HUES64 (cell line): ENCODE measurements around the gene NRDC. TPM values are rescaled to one million over a fixed set of nuclear protein-coding genes. Genes with fewer than 3 reads are reported as not detected.

Experiments used
- H3K27ac ChIP-seq: 2 replicates; pipeline ENCODE4 v1.7.0; 2013; ENCODE audit warnings: low read depth, low read length, inconsistent platforms
- H3K27me3 ChIP-seq: 2 replicates; pipeline ENCODE4 v1.6.1; 2013; ENCODE audit warnings: mild to moderate bottlenecking, low read length; ENCODE audit not compliant: insufficient read depth
- H3K36me3 ChIP-seq: 2 replicates; pipeline ENCODE4 v1.6.1; 2013; ENCODE audit warnings: mild to moderate bottlenecking, low read length; ENCODE audit not compliant: insufficient read depth
- H3K4me1 ChIP-seq: 2 replicates; pipeline ENCODE4 v1.6.1; 2013; ENCODE audit warnings: mild to moderate bottlenecking, low read length, moderate library complexity; ENCODE audit not compliant: insufficient read depth
- H3K4me3 ChIP-seq: 2 replicates; pipeline ENCODE4 v1.5.1; 2013; ENCODE audit warnings: mild to moderate bottlenecking, low read length, moderate library complexity
- H3K9ac ChIP-seq: 2 replicates; pipeline ENCODE4 v1.6.1; 2013; ENCODE audit warnings: mild to moderate bottlenecking, low read depth, low read length
- H3K9me3 ChIP-seq: 2 replicates; pipeline ENCODE4 v1.6.1; 2013; ENCODE audit warnings: low read depth, low read length; ENCODE audit not compliant: insufficient read depth
- WGBS: fragments of 150-250, 120-280 bp; methylation state at CpG from one replicate; pipeline ENCODE4 v1.1.7; 2013; ENCODE audit warnings: missing lambda C conversion rate; 5-methylcytosine and 5-hydroxymethylcytosine counted together
- polyA plus RNA-seq, 2 experiments: library from polyadenylated mRNA; stranded (reverse); fragments of 50-300 nt; gene quantifications; one replicate each; pipeline ENCODE4 v1.2.3, GENCODE V29; 2013

Gene NRDC
- 123 TPM for polyA plus RNA-seq (2013, experiment 1 of 2)
- 130 TPM for polyA plus RNA-seq (2013, experiment 2 of 2)

GRCh38 chr1:51878616-51879336 is at the start of gene NRDC:
Gene NRDC (minus strand): TSS chr1:51878727. CDS start chr1:51878615, 112 bp downstream.
- under 1% methylated on average over 54 of the region's 54 CpGs for WGBS
- Histone ChIP-seq H3K9ac (peak within 1 kb of the TSS; percentile 96), H3K36me3 (peaks cover 5% of the 10 kb centered on the region), H3K4me3 (peak within 1 kb of the TSS; percentile 96), H3K27me3 (peaks cover 17% of the 10 kb centered on the region; the same call in 1 of the 2 replicates), H3K9me3 (no peaks in the 10 kb centered on the region), H3K4me1 (peaks cover 7% of the 10 kb centered on the region; the same call in 1 of the 2 replicates), H3K27ac (peak within 1 kb of the TSS; percentile 98)

GRCh38 chr1:51927029-51927428 is 48.5 kb upstream of the NRDC start:
- Histone ChIP-seq H3K27me3 (no peaks in the 10 kb centered on the region), H3K4me1 (no peaks in the 10 kb centered on the region), H3K9me3 (no peaks in the 10 kb centered on the region), H3K27ac (no peak overlapping the region), H3K4me3 (no peak overlapping the region), H3K36me3 (peaks cover 37% of the 10 kb centered on the region), H3K9ac (no peak overlapping the region)
- 90% methylated on average over 1 of the region's 2 CpGs for WGBS

DNA sequence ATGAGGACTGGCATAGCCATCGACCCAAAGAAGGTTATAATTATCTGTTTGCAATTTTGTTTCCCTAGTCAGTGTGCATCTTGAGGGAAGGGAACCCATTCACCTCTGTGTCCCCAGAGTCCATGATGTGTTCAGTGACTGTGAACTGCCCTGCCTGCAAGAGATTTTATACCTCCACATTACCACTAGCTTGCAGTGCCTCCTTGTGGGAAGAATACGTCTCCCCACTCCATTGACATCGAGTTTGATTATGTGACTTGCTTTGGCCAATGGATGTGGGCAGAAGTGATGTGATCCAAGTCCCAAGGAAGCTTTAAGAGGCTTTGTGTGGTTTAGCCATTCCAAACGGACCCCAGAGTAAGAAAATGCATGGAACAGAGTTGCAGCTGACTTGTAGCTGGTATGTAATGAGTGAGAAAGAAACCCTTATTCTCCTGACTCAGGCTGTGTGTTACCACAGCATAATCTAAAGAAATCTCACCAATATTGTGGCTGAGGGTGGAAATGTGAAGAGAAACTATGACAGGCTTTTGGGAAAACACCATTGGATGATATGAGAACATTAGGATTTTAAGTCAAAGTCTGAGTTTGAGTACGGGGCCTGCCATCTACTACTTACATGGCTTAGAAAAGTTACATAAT is 47.8 kb upstream of the NRDC start:
- 87% methylated on average over 5 of the region's 5 CpGs for WGBS
- no peak overlapping the region for H3K9ac ChIP-seq
- H3K9me3 ChIP-seq: no peaks in the 10 kb centered on the region
- H3K4me1 ChIP-seq: no peaks in the 10 kb centered on the region
- no peak overlapping the region for H3K27ac ChIP-seq
- no peak overlapping the region for H3K4me3 ChIP-seq
- peaks cover 32% of the 10 kb centered on the region for H3K36me3 ChIP-seq
- no peaks in the 10 kb centered on the region for H3K27me3 ChIP-seq

DNA sequence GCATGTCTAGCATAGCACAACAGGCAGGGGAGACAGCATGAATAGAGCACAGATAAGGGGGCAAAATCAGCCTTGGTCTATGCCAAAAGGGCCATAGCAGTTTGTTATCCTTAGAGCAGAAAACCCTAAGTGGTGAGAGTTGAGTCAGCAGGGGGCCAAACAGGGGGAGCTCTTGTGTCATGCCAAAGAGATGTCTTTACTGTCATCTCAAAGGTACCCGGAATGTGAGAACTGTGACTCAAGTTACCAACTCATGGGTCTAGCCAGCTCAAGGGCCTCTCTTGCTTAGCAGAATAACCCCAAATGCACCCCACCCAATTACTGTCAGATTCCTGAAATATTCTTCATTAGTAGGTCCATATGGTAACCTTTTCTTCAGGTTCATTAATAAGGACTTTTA is 45.9 kb upstream of the NRDC start:
- Histone ChIP-seq H3K27me3 (no peaks in the 10 kb centered on the region), H3K9ac (no peak overlapping the region), H3K4me1 (peaks cover 6% of the 10 kb centered on the region; the same call in 1 of the 2 replicates), H3K36me3 (peaks cover 26% of the 10 kb centered on the region), H3K4me3 (no peak overlapping the region), H3K27ac (no peak overlapping the region), H3K9me3 (no peaks in the 10 kb centered on the region)
- 76% methylated on average over 1 of the region's 1 CpG for WGBS

- Histone ChIP-seq H3K9ac (no peak overlapping the region), H3K27ac (no peak overlapping the region), H3K27me3 (no peaks in the 10 kb centered on the region), H3K4me1 (peaks cover 6% of the 10 kb centered on the region; the same call in 1 of the 2 replicates), H3K9me3 (no peaks in the 10 kb centered on the region), H3K4me3 (no peak overlapping the region), H3K36me3 (peaks cover 39% of the 10 kb centered on the region)
- WGBS: 96% methylated on average over 3 of the region's 3 CpGs
Observed at GRCh38 chr1:51922040-51922439, 43.5 kb upstream of the NRDC start.

- Histone ChIP-seq H3K27me3 (no peaks in the 10 kb centered on the region), H3K27ac (peak overlapping the region; percentile 43; the same call in 1 of the 2 replicates), H3K4me1 (peaks cover 6% of the 10 kb centered on the region; the same call in 1 of the 2 replicates)
Observed at GRCh38 chr1:51920130-51920529, 41.6 kb upstream of the NRDC start.

GRCh38 chr1:51919684-51920083 is 41.2 kb upstream of the NRDC start:
- Histone ChIP-seq H3K27me3 (no peaks in the 10 kb centered on the region), H3K9ac (no peak overlapping the region), H3K36me3 (peaks cover 52% of the 10 kb centered on the region), H3K27ac (no peak overlapping the region; the same call in 1 of the 2 replicates), H3K4me1 (peaks cover 6% of the 10 kb centered on the region; the same call in 1 of the 2 replicates), H3K4me3 (no peak overlapping the region), H3K9me3 (no peaks in the 10 kb centered on the region)
- 94% methylated on average over 10 of the region's 10 CpGs for WGBS

More at GRCh38 chr1:51920130-51920529, 41.6 kb upstream of the NRDC start:
- H3K9ac ChIP-seq: no peak overlapping the region
- peaks cover 52% of the 10 kb centered on the region for H3K36me3 ChIP-seq
- 91% methylated on average over 5 of the region's 5 CpGs for WGBS
- H3K9me3 ChIP-seq: no peaks in the 10 kb centered on the region
- no peak overlapping the region for H3K4me3 ChIP-seq

- WGBS: 97% methylated on average over 4 of the region's 5 CpGs
- Histone ChIP-seq H3K4me1 (peaks cover 6% of the 10 kb centered on the region; the same call in 1 of the 2 replicates), H3K27ac (no peak overlapping the region), H3K27me3 (no peaks in the 10 kb centered on the region), H3K36me3 (peaks cover 54% of the 10 kb centered on the region), H3K9me3 (no peaks in the 10 kb centered on the region), H3K4me3 (no peak overlapping the region), H3K9ac (no peak overlapping the region)
Observed at GRCh38 chr1:51916587-51917405, 38.3 kb upstream of the NRDC start.

- peaks cover 9% of the 10 kb centered on the region for H3K4me1 ChIP-seq
- peaks cover 54% of the 10 kb centered on the region for H3K36me3 ChIP-seq
- H3K9ac ChIP-seq: no peak overlapping the region
- H3K27me3 ChIP-seq: no peaks in the 10 kb centered on the region
- 93% methylated on average over 3 of the region's 3 CpGs for WGBS
- H3K9me3 ChIP-seq: no peaks in the 10 kb centered on the region
- no peak overlapping the region for H3K27ac ChIP-seq
- H3K4me3 ChIP-seq: no peak overlapping the region
Observed at GRCh38 chr1:51915951-51916350, 37.4 kb upstream of the NRDC start.

- Histone ChIP-seq H3K9me3 (no peaks in the 10 kb centered on the region), H3K4me1 (peaks cover 13% of the 10 kb centered on the region; the same call in 1 of the 2 replicates), H3K27ac (no peak overlapping the region), H3K36me3 (peaks cover 36% of the 10 kb centered on the region), H3K9ac (no peak overlapping the region), H3K27me3 (no peaks in the 10 kb centered on the region), H3K4me3 (no peak overlapping the region)
- WGBS: 94% methylated on average over 7 of the region's 7 CpGs
Observed at GRCh38 chr1:51912881-51913280, 34.4 kb upstream of the NRDC start.
